SHP77 treated with DMSO at 0.1 percent for 48 hours (cell line): ENCODE data around the gene ACTG2.
"Not testable (repeated sequence)": the region's sequence is repeated elsewhere in the genome, so short reads cannot be mapped to it uniquely, and the experiment has no call there.

Source experiments
- DNase-seq: peaks from one replicate; lab custom pipeline; 2025; lab: John Stamatoyannopoulos, UW

Gene ACTG2

GRCh38 chr2:73892631-73893329 lies at the start of gene ACTG2:
TSS of gene ACTG2 (plus strand) at chr2:73893008. CDS start at chr2:73901312, 8,304 bp downstream.
- no peak for DNase-seq

DNA sequence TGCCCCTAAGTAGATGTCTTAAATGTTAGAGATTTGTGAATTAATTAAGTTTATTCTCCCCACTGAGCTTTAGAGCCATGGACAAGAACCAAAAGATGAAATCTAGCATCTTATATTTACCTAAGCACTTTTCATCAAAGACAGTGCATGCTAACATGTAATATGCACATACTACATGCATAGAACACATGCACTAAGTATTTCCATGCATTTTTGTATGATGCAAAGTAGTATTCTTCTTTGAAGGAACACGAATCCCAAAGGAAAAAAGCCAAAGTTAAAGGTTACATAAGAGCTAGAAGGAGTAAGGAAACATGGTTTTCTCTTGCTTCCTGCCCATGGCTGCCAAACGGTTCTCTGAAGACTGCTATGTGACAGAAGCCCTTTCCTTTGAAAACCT lies 48.7 kb upstream of the ACTG2 start:
- DNase-seq: no peak

DNA sequence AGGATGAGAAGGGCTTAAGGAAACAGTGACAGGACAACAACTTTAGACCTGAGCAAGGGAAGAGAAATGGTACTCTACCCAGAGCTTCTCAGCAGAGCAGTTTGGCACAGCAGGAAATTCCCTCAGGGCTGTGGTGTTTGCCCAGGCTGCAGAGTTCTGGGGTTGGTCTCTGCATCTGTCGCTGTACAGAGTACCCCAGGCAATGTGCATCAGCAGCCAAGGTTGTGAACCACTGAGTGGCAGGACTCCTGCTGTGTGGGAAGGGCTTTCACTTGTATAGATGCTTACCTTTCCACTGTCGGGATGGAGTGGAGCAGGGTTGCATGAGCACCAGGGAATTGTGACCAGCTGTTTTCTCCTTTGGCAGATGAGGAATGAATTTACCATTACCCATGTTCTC lies 42.8 kb upstream of the ACTG2 start:
- no peak for DNase-seq

DNA sequence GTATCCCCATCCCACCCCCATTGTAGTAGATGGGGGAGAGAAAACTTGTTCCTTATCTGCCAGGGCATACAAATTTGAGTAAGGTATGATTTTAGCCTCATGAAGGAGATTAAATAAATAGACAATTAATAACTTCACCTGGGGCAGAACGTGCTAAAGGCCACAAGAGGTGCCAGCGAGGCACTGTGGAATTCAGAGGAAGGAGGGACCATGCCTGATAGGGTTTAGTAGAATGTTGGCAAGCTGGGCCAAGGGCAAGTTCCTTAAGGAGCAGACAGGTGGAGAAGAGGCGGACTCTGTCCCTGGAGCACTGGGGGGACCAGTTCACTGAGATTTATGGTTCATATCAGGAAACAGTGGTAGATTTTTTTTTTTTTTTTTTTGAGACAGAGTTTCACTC lies 41.5 kb upstream of the ACTG2 start:
- no peak for DNase-seq

DNA sequence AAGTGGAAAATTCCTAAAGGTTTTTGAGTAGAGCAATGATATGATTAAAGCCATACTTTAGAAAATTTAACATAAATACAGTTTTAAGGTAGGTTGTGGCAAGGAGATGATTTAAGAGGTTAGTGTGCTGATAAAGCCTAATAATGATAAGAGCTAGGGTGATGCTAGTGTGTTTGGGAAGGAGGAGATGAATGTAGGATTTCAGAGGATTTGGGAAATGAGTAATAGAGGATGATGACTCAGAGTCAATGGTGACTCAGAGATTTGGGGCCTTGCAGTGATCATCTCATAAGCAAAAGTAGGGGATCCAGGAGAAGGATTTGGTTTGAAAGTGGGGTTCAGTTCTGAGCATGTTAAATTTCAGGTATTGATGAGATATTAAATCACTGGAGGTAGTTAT lies 40.8 kb upstream of the ACTG2 start:
- DNase-seq: no peak

DNA sequence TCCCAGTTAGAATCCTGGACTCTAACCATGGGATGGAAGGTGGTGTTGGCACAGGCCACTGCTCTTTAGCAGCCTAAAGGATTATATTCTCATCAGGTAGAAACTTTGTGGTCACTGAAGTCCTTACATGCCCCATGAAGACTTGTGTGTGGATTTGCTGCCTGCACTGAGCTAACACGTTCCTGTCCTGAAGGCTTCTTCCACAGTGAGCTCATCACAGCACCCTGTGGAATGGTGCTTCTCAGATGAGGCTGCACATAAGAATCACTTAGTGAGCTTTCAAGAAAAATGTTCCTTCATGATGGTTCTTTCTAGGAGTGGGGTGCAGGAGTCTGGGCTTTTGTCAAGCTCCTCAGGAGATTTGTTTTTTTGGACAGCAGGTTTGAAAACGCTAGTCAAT lies 37.3 kb upstream of the ACTG2 start:
- no peak for DNase-seq

GRCh38 chr2:73856214-73856613 lies 36.6 kb upstream of the ACTG2 start:
- DNase-seq: no peak

- DNase-seq: no peak
These were observed 32.9 kb upstream of the ACTG2 start for GRCh38 chr2:73859721-73860586.

DNA sequence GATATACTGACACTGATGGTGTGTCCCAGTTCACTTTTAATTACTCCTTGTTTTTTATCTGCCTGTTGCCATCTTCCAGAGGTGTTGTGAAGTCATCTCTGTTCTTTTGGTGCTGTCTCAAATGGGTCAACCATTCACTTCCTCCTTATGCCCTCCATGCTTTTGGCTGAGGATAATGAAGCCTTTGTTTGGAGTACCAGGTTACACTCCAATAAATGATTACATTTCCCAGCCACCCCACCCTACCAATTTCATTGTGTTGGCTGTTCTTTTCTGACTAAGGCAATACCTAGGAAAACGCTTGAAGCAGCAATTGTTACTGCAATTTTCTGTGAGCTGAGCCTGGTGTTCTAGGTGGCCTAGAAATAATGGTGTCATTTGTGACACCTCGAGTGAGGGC lies 29.8 kb upstream of the ACTG2 start:
- DNase-seq: no peak

DNA sequence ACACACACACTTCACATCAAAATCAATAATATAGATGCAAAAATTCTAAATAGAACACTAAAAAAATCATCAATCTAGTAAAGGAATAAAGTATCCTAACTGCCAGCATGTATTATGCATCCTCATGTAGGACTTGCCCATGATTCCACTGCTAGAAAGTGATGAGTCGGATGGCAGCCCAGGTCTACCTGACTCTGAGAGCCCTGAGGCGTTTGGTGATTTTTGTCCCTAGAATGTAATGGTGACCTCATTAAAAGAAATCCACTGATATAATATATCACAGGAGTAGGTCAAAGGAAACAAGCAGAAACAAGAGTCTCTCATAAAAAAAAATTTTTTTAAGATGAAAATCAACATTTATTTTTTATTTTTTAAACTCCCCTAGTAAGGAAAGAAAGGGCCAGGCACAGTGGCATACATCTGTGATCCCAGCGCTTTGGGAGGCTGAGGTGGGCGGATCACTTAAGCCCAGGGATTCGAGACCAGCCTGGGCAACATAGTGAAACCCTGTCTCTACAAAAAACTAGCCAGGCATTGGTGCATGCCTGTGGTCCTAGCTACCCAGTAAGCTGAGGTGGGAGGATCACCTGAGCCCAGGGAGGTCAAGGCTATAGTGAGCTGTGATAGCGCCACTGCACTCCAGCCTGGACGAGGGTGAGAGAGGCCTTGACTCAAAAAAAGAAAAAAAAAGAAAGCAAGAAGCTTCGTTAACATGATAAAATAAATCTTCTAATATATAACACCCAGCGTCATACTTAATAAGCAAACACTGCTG lies 24.4 kb upstream of the ACTG2 start:
- DNase-seq: no peak

DNA sequence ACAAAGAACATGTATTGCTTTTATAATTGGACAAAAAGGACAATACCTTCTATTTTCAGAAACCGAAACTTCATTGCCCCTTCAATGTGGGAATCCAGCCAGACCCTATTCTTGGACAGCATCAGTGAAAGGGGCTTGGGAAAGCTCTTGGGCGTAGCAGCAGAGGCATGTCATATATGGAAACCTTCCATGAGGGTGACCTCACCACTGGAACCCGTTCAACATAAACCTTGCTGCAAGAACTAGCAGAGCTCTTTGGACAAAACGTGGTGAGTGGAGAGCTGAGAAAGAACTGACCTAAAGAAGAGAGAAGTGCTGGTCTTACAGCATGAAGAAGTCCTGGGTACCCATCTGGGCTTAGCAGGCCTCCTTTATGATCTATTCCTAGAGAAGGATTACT lies 22.7 kb upstream of the ACTG2 start:
- no peak for DNase-seq

- no peak for DNase-seq
These were observed 15.6 kb upstream of the ACTG2 start for GRCh38 chr2:73877071-73877802.

DNA sequence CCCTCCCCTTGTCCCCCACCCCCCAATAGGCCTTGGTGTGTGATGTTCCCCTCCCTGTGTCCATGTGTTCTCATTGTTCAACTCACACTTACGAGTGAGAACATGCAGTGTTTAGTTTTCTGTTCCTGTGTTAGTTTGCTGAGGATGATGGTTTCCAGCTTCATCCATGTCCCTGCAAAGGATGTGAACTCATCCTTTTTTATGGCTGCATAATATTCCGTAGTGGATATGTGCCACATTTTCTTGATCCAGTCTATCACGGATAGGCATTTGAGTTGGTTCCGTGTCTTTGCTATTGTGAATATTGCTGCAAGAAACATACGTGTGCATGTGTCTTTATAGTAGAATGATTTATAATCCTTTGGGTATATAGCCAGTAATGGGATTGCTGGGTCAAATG lies 14.8 kb upstream of the ACTG2 start:
- DNase-seq: not testable (repeated sequence)

- DNase-seq: no peak
These were observed 7.4 kb upstream of the ACTG2 start for GRCh38 chr2:73885406-73885805.

DNA sequence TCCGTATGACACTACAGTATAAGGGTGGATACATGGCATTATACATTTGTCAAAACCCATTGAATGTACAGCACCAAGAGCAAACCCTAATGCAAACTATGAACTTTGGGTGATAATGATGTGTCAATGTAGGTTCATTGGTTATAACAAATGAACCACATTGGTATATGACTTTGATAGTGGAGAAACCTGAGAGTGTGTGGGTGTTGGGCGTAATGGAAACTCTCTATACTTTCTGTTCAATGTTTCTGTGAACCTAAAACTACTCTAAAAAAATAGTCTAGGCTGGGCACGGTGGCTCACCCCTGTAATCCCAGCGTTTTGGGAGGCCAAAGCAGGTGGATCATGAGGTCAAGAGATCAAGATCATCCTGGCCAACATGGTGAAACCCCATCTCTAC lies 6.5 kb upstream of the ACTG2 start:
- DNase-seq: no peak

GRCh38 chr2:73887596-73888353 lies 5.0 kb upstream of the ACTG2 start:
- DNase-seq: not testable (repeated sequence)

DNA sequence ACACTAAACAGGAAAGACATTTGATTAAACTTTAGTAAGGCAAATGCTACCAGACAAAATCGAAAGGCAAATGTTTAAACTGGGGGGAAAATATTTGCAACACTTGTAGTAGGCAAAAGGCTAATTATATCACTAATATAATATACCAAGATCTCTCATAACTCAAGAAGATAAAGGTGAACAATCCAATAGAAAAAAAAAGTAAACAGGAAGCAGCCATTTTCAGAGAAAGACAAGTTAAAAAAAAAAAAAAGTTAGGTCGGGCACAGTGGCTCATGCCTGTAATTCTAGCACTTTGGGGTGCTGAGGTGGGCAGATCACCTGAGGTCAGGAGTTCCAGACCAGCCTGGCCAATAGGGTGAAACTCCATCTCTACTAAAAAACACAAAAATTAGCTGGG lies 4.4 kb upstream of the ACTG2 start:
- no peak for DNase-seq

- DNase-seq: no peak
These were observed 3.6 kb upstream of the ACTG2 start for GRCh38 chr2:73889206-73889605.

DNA sequence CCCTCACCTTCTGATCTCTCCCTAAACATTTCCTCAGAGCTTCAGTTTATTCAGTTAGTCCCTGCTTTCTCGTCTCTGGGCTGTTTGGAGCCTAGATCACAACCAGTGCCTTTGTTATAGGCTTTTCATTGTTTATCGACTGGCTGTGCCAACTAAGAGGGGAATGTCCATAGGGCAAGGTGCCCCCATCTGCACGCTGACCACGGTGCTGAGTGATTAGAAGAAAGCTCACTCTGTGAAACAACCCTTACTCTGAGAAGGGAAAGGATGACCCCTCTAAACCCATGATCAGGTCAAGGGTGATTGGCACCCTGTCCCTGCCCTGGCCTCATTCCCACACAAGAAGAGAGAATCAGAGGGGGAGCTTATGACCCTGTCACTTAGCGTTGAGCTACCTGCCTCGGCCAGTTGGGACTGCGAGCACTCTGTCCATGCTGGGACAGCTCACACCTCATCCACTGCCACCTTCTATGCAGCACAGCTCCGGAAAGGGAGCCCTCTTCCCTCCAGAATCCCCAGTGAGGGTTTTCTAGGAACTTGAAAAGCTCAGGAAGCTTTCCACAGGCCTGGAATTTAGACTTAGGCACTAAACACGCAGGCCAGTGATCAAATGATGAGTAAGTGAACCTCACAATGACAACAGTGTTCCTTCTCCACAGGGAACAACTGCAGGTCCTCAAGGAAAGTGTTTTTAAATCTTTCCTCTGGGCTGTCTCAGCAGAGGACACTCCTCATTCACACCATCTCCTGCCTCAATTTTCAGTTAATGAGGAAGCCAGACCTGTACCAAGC lies 2.3 kb upstream of the ACTG2 start:
- DNase-seq: no peak

GRCh38 chr2:73891276-73891901 lies 1.4 kb upstream of the ACTG2 start:
- no peak for DNase-seq
